Fibroblast of upper back skin (primary cell): Measurements from ENCODE around the gene KCTD7.
"Not testable (repeated sequence)": the region's sequence is repeated elsewhere in the genome, so short reads cannot be mapped to it uniquely, and the experiment has no call there.

ENCODE experiments used
- DNase-seq: peaks from one replicate; pipeline ENCODE4 v3.0.0-alpha.2; 2013

The KCTD7 gene

GRCh38 chr7:66683770-66684123 lies 55.1 kb downstream of the KCTD7 start:
- DNase-seq, result no peak

- DNase-seq, result not testable (repeated sequence)
Observed at GRCh38 chr7:66685663-66686062, 57.0 kb downstream of the KCTD7 start.

GRCh38 chr7:66687186-66687585 lies 58.5 kb downstream of the KCTD7 start:
- DNase-seq, result no peak

GRCh38 chr7:66687672-66688071 lies 59.0 kb downstream of the KCTD7 start:
- not testable (repeated sequence) for DNase-seq

GRCh38 chr7:66689081-66689480 lies 60.4 kb downstream of the KCTD7 start:
- no peak for DNase-seq

GRCh38 chr7:66693331-66693730 lies 64.7 kb downstream of the KCTD7 start:
- DNase-seq, result no peak
